HG02840 (cell line): ENCODE results near the gene C22orf39.

Experiments
- ATAC-seq: cut with Tn5 transposase; IDR thresholded peaks from one replicate; pipeline ENCODE4 v1.9.1; 2021; ENCODE audit warnings: mild to moderate bottlenecking, moderate library complexity, moderate number of reproducible peaks; ENCODE audit not compliant: unreplicated experiment, low FRiP score

C22orf39 gene, protein sequence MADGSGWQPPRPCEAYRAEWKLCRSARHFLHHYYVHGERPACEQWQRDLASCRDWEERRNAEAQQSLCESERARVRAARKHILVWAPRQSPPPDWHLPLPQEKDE

GRCh38 chr22:19447330-19448075, at the start of gene C22orf39:
Gene C22orf39 (minus strand): TSS chr22:19447711. CDS start chr22:19447688, 23 bp downstream.
- peak; percentile 82 for ATAC-seq

DNA sequence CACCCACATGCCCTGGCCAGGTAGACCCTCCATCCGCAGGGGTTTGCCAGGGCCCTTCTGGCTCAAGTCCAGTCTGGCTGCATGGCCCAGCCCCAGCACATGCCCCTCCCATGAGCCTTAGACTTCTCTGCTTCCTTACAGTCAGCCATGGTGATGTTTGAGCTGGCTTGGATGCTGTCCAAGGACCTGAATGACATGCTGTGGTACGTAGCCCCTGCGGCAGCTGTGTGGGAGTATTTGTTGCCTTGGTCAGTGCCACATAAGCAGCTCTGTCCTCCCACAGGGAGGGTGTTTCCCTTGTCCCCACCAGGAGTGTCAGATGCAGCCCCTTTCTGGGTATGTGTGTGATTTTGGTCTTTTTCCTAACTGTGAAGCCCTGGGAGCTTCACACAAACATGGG, 49.7 kb upstream of the C22orf39 start:
- no peak for ATAC-seq

GRCh38 chr22:19496324-19496630, 48.8 kb upstream of the C22orf39 start:
- no peak for ATAC-seq

- ATAC-seq: no peak
Measured at GRCh38 chr22:19495562-19496323, 48.2 kb upstream of the C22orf39 start.

- ATAC-seq: no peak
Measured at GRCh38 chr22:19494676-19495173, 47.2 kb upstream of the C22orf39 start.

- ATAC-seq: no peak
Measured at GRCh38 chr22:19494001-19494560, 46.6 kb upstream of the C22orf39 start.

DNA sequence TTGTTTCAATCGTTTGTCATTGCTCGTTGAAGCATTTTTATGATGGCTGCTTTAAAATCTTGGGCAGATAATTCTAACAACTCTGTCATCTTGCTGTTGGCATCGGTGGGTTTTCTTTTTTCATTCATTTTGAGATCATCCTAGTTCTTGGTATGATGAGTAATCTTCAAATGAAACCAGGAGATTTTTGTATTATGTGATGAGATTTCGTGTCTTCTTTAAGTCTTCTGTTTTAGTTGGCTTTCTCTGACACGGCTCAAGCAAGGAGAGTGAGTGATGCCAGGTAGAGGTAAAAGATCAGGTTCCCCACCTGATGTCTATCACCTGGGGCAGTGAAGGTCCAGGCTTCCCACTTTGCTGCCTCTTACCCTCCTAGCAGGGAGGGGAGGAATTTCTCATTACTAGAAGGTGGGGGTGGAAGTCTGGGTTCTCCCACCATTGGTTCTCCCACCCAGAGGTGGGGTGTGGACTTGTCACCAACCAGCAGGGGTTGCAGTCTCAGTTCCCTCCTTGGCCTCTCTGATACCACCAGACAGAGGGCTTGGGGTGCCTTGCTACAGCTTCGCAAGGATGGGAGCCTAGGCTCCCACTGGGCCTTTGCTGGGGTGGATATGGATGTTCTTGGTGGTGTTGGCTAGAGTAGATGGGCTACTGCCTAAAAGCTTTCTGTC, 45.1 kb upstream of the C22orf39 start:
- ATAC-seq: no peak

DNA sequence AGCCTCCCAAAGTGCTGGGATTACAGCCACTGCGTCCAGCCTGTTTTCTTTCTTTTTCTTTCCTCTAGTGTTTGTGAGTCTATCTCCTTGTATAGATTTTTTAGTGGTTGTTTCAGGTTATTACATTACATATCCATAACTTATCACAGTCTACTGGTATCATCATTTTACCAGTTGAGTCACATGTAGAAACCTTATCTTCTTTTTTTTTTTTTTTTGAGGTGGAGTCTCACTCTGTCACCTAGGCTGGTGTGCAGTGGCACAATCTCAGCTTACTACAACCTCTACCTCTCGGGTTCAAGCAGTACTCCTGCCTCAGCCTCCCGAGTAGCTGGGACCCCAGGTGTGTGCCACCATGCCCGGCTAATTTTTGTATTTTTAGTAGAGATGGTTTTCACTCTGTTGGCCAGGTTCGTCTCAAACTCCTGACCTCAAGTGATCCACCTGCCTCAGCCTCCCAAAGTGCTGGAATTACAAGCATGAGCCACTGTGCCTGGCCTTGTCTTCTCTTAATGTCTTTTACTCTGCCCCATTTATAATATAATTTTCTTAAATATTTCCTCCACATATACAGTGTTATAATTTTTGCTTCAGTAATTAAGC, 43.2 kb upstream of the C22orf39 start:
- ATAC-seq: no peak

DNA sequence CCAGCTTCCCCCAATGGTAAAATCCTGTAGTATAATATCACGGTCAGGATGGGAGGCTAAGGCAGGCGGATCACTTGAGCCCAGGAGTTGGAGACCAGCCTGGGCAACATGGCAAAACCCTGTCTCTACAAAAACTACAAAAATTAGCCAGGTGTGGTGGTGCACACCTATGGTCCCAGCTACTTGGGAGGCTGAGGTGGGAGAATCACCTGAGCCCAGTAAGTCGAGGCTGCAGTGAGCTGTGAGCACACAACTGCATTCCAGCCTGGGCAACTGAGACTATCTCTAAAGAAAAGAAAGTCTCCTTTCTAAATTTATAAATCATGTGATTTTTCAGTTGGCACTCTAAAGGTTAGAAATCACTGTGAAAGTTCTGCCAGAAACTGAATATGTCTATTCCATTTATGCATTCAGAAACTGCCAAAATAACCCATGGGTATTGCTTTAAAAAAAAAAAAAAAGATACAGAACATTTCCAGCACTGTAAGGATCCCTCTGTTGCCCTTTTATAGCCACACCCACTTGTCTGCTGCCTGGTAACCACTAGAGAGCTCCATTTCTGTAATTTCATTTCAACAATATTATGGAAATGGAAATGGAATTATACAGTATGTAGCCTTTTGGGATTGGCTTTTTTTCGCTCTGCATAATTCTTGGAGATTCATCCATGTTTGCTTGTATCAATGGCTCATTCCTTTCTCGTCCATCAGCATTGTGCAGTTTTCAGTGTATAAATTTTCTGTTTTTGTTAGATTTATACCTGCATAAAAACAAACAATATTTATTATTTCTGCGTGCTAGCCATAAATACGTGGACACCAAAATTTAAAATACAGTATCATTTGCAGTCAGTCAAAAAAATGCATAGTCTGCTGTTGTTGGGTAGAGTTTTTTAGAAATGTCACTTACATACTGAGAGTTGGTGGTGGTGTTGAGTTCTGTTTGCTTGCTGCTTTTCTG, 41.7 kb upstream of the C22orf39 start:
- ATAC-seq: no peak

- ATAC-seq: no peak
Measured at GRCh38 chr22:19488285-19488684, 40.8 kb upstream of the C22orf39 start.

DNA sequence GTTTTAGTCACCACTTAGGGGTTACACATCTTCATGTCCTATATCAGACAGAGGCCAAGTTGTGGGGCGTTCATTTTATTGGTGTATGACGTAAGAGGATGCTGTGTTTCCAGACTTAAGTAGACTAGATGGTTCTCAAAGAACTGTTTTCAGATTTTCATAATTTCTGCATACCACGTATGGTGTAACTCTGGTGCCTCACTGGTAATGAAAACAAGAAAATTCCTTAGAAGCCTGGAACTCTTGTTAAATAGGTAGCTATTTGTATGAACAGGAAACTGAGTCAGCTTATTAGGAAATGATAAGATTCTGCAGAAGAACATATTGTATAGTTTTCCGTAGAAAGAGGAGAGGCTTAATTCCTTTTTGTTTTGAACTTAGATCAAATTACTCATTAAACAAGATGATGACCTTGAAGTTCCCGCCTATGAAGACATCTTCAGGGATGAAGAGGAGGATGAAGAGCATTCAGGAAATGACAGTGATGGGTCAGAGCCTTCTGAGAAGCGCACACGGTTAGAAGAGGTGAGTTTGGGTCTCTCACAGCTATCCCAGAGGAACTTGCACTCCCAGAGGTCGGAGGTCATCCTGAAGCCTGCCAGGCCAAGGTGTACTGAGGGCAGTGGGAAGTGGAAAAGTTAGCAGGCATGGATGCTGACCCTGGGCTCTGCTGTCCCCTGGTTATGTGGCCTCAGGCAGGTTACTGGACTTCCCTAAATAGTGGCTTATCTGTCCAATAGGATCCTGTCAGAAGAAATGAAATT, 36.2 kb upstream of the C22orf39 start:
- no peak for ATAC-seq

- ATAC-seq: no peak
Measured at GRCh38 chr22:19482297-19482696, 34.8 kb upstream of the C22orf39 start.

DNA sequence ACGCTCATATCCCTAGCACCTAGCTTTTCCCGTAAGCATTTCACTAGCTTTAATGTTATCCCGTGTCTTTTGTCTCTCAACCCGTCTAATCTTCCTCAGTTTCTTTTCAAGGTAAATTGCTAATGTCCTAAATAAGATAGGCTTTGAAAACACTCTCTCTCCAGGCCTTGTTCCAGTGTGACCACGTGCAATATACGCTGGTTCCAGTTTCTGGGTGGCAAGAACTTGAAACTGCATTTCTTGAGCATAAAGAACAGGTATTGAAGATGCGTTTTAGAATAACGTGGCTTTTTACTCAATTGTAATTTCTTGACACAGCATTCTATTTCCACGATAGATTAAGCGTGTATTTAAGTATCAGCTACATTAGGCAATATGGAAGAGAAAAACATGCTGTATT, 33.3 kb upstream of the C22orf39 start:
- ATAC-seq: no peak

DNA sequence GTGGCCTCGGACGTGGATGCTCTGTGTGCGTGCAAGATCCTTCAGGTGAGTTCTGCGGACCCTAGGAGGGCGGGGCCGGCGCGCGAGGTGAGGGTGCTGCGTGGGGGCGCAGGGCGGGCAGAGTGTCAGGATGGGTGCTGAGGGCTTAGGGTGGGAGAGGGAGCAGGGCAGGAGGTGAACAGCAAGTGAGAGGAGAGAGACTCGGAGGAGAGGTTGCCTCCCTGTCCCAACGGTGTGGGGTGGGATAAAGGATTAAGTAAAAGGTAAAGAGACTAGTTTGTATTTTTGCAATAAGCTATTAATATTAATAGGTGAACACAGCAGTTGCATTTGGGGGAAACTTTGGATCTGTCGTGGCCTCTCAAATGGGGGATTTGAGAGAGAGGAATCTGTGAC, 32.7 kb upstream of the C22orf39 start:
- no peak for ATAC-seq

GRCh38 chr22:19479355-19480172, 32.1 kb upstream of the C22orf39 start, which contains the start of gene CDC45:
Gene CDC45 (plus strand): TSS chr22:19479920. CDS start chr22:19479969, 49 bp downstream.
- ATAC-seq: peak; percentile 84

GRCh38 chr22:19478901-19479354, 31.4 kb upstream of the C22orf39 start, which contains the start of gene UFD1:
Gene UFD1 (minus strand): TSS chr22:19479193. CDS start chr22:19479085, 108 bp downstream.
- ATAC-seq: peak; percentile 45
